H4 (cell line): Measurements from ENCODE around the gene PLD2. TPM values are rescaled to one million over a fixed set of nuclear protein-coding genes. Genes with fewer than 3 reads are reported as not detected.

Experiments
- DNase-seq: peaks from one replicate; pipeline ENCODE4 v3.0.0-alpha.2; 2015; ENCODE audit warnings: low spot score
- total RNA-seq: library from RNA; depleted of rRNA; stranded (reverse); fragments of >200 nt; shearing (Covaris generic); gene quantifications from 2 replicates; pipeline ENCODE4 v1.2.3, GENCODE V29; 2014; rRNA removed

Gene PLD2, protein sequence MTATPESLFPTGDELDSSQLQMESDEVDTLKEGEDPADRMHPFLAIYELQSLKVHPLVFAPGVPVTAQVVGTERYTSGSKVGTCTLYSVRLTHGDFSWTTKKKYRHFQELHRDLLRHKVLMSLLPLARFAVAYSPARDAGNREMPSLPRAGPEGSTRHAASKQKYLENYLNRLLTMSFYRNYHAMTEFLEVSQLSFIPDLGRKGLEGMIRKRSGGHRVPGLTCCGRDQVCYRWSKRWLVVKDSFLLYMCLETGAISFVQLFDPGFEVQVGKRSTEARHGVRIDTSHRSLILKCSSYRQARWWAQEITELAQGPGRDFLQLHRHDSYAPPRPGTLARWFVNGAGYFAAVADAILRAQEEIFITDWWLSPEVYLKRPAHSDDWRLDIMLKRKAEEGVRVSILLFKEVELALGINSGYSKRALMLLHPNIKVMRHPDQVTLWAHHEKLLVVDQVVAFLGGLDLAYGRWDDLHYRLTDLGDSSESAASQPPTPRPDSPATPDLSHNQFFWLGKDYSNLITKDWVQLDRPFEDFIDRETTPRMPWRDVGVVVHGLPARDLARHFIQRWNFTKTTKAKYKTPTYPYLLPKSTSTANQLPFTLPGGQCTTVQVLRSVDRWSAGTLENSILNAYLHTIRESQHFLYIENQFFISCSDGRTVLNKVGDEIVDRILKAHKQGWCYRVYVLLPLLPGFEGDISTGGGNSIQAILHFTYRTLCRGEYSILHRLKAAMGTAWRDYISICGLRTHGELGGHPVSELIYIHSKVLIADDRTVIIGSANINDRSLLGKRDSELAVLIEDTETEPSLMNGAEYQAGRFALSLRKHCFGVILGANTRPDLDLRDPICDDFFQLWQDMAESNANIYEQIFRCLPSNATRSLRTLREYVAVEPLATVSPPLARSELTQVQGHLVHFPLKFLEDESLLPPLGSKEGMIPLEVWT
- 5.0 and 11.7 TPM in 2 replicates for total RNA-seq

DNA sequence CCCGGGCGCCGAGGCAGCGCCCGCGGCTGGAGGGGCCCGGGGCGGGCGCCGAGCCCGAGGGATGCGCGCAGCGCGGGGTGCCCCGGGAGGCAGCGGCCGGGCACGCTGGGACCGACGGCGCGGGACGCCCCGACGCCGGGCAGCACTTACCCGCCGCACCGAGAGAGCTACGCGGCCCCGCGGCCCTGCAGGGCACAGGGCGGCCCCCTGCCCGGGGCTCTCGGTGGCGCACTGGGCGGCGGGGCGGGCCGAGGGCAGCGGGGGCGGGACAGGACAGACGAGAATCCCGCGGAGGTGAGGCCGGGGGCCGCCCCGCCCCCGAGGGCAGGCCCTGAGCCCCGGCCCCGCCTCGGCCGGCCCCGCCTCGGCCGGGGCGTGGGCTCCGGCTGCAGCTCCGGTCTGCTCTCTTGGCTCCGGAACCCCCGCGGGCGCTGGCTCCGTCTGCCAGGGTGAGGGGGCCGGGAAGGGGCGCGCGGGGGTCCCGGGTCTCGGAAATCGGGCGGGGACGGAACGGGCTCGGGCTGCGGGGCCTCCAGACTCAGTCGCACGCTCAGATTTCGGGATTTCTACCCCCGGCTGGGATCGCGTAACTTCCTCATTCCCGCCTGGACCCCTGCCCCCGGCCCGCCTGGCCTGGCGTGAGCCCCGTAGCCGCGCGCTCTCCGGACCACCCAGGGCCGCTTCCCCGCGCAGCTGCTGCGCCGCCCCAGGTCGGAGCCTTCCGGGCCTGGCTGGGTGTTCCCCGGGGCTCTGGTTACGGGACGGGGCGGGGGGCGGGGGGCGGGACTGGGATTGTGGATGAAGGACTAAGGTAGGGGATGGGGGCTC, at the start of gene PLD2:
Gene PLD2, plus strand, starts transcription at position 376 of the 828 bp plus-strand sequence. CDS start 621 bp downstream, outside the sequence.
- DNase-seq: peak; percentile 34

DNA sequence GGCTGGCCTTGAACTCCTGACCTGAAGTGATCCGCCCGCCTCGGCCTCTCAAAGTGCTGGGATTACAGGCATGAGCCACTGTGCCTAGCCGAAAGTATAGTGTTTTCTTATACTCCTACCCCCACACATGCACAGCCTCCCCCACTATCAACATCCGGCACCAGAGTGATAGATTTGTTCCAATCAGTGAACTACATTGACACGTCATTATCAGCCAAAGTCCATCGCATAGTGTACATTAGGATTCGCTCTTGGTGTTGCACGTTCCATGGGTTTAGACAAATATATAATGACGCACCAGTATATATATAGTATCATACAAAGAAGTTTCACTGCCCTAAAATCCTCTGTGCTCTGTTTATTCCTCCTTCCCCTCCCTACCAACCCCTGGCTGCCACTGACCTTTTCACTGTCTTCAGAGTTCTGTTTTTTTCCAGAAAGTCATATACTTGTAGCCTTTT, 47.1 kb upstream of the PLD2 start:
- no peak for DNase-seq

DNA sequence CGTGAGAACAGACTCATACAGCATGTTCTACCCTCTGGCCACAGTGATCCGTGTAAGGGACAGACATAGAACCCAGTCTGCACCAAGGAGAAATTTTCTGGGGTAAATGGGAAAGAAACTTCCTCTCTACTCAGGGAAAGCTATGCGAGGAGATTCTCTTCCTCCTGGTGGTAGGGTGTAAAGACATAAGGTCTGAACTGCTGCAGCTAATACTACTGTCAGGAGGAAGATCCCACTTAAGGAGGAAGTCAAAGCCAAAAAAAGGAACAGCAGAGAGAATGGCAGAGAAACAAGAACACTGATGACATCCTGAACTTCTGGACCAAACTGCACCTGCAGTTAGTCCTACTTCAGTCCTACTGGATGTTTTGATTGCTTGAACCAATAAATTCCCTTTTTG, 42.4 kb upstream of the PLD2 start:
- no peak for DNase-seq

DNA sequence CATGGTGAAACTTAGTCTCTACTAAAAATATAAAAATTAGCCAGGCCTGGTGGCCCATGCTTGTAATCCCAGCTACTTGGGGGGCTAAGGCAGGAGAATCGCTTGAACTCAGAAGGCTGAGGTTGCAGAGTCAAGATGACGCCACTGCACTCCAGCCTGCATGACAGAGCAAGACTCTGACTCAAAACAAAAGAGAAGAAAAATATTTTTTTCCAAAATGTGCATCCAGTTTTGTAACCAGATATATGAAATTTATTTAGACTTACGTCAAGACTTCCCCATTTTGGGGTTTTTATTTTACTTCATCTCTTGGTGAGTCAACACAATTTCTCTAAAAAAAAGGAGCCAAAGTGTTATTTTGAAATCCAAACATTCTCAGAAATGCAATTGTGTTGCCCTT, 40.8 kb upstream of the PLD2 start:
- no peak for DNase-seq

DNA sequence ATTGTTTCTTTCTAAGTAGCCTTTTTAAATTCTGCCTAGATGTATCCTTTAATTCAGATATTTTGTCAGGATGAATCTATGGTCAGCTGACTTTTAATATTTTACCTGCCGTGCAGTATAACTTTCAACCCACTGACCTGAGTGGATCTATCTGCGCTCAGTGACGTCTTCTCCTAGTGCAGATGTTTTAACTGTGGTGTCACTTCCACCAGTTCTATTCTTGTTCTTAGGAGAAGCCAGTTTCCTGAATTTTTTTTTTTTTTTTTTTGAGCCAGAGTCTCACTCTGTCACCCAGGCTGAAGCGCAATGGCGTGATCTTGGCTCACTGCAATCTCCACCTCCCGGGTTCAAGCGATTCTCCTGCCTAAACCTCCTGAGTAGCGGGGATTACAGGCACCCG, 40.2 kb upstream of the PLD2 start:
- no peak for DNase-seq

DNA sequence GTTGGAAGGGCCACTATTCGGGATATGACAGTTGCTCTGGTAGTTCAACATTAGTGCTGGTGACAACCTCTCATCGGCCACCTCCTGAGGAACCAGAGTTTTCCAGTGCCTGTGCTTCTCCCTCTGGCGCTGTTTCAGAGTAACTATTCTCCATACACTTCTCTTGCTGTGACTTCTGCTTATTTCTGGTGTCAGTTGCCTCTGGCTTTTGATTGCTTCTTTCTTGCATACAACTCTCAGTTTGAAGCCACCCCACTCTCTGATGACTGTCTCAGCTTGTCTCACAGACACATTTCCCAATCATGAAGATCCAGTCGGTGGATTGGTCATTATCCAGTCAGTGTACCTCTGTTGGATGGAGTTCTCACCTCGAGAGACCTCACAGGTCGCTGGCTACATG, 38.7 kb upstream of the PLD2 start:
- DNase-seq: no peak

DNA sequence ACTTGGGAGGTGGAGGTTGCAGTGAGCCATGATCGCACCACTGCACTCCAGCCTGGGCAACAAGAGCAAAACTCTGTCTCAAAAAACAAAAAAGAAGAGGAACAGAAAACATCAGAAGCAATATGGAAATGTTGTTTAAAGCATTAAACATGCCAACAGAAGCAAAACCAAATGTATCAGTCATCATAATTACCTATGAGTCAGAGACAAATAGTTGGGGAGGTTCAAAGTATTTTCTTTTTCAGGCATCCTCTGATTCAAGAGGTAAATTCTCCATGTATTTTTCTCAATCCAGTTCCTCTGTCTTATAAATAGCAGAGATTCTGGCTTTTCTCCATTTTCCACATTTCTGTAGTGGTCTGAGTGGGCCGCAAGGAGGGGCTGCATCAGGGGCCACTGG, 37.3 kb upstream of the PLD2 start:
- no peak for DNase-seq

DNA sequence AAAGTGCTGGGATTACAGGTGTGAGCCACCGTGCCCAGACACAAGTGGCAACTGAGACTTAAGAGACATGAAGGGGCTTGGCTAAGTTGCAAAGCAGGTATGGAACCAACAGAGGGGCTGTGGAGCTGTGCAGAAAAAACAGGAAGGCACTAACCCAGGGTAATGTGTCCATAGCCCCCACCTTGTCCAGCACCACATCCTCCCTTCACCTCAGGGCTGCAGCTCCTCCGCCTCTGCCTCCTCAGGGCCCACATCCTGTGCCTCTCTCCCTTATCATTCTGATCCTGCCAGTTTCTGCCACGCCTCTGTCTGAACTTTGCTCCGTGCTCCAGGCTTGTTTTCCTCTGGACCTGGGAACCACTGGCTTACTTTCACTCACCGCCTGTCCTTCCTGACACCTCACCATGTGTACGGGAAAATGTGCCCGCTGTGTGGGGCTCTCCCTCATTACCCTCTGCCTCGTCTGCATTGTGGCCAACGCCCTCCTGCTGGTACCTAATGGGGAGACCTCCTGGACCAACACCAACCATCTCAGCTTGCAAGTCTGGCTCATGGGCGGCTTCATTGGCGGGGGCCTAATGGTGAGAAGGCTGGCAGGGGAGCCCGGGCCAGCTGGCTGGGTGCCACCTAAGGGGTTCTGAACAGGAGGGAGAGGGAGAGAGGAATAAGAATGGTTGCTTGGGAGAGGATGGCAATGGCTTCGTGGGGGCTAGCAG, 35.3 kb upstream of the PLD2 start, which contains the start of gene TM4SF5:
Gene TM4SF5, plus strand, starts transcription at position 368 of the 716 bp plus-strand sequence. Its CDS starts 37 bp downstream, at position 405.
- no peak for DNase-seq

DNA sequence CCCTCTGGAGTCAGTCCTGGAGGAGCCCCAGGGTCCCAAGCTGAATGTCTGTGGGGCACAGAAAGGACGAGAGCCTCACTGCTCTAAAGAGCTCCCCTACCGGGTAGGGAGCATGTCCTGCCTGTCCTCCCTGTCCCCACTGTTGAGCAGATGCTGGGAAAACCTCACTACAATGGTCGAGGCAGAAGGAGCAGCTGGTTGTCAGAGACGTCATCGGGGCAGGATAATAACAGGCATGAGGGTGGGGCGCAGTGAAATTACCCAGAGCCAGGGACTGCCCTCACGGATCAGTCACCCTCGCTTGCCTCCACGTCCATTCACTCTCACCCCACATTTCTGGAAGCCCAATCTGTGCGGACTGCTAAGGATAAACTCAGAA, 34.7 kb upstream of the PLD2 start:
- DNase-seq: no peak

DNA sequence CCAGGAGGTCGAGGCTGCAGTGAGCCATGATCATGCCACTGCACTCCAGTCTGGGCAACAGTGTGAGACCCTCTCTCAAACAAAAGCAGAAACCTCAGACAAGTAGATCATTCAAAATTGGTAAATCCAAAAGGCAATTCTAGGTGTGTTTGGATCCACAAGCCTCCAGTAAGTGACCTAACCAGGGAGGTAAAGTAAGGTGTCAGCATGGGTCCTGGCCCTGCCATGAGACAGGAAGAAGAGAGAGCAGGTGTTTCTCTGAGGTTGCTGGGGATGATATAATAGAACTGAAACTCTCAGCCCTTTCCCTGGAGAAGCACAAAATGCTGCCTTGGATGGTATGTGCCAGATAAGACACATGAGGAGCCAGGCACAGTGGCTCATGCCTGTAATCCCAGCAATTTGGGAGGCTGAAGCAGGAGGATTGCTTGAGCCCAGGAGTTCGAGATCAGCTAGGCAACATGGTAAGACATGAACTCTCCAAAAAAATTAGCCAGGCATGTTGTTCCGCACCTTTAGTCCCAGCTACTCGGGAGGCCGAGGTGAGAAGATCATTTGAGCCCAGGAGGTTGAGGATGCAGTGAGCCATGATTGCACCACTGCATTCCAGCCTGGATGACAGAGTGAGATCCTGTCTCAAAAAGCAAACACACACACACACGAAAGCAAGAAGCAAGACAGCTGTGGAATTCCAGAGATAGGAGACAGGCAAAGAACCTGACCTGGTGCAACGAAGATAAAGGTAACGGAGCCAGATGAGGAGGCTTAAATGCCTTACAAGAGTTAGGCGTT, 28.8 kb upstream of the PLD2 start:
- no peak for DNase-seq

DNA sequence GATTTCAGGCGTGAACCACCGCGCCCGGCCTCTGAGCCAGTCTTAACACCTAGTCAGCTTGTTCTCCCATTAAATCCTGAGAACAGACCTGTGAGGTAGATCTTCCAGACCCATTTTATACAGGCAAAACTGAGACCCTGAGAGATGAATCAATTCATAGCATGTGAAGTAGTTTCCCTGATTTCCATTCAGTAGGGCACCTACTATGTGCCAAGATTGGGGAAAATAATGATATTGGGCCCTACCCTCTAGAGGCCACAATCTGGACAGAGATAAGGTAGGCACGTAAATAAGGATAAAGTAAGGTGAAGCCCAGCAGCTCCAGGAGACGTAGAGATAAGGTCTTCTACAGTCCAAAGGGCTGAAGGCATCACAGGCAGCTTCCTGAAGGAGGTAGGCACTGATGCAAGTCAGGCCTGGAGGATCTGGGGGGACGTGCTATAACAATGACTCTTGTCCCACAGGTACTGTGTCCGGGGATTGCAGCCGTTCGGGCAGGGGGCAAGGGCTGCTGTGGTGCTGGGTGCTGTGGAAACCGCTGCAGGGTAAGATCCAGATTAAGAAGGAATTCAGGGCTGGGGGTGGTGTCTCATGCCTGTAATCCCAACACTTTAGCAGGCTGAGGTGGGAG, 26.5 kb upstream of the PLD2 start:
- no peak for DNase-seq

DNA sequence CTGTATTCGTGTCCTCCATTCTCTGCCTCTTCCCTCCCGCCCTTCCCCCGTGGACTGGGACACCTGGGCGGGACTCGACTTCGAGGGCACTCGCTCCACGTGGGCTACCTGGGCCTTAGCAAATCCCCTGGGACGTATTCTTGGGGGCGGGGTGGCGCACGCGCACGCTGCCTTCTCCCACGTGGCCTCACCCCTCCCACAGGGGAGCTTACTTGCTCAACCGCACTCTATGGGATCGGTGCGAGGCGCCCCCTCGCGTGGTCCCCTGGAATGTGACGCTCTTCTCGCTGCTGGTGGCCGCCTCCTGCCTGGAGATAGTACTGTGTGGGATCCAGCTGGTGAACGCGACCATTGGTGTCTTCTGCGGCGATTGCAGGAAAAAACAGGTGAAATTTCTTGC, 24.3 kb upstream of the PLD2 start:
- DNase-seq: no peak

DNA sequence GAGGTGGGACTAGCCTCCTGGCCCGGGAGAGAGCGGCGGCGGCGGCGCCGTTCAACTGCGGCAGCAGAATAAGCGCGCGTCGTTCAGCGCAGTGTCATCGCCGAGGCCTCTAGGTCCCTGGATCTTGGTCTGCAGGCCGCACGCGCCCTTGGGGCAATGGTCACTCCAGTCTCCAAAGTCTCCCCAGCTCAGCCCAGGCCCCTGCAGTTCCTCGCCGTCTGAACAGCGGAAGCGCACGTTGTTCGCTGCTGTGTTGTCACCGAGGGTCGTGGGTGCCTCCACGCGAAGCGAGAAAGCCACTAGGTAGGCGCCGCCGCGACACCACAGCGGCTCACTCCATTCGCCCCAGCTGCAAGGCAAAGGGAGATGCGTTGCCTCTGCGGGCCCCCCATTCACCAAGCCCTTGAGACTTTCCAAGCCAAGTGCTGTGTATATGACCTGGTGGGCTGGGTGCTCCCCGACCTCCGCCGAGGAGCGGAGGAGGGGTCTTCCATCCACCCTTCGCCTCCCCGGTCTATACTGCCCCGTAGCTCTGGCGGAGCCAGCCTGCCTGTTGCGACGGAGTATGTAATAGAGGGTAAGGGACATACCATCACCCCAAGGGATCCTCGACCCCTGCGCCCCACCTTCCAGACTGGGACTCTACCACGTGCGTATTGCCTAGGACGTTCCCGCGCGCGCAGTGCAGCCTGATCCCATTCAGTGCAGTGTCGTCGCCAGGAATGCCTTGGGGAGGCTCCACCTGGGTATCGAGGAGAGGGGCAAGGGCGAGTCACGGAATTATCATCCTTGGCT, 21.4 kb upstream of the PLD2 start:
- DNase-seq: no peak

DNA sequence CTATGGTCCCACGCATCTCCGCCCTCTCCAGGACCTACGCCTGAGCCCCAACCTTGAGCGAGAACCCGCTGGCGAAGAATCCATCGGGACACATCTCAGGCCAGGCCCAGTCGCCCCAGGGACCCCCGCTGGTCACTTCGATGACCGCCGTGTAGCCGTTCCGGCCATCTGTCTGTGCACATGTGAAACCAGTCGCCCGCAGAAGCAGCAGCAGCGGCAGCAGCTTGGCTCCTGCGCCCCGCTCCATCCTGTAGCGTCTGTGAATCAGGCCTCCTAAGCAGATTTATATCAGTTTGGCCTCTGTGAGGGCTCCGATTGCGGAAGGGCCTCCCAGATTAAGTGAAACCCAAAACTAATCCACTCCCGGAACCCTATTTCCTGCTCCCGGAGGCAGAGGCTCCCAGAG, 20.8 kb upstream of the PLD2 start, which contains the start of gene VMO1:
Gene VMO1, minus strand, starts transcription at position 259 of the 406 bp plus-strand sequence. Its CDS starts 12 bp downstream, at position 247.
- no peak for DNase-seq

DNA sequence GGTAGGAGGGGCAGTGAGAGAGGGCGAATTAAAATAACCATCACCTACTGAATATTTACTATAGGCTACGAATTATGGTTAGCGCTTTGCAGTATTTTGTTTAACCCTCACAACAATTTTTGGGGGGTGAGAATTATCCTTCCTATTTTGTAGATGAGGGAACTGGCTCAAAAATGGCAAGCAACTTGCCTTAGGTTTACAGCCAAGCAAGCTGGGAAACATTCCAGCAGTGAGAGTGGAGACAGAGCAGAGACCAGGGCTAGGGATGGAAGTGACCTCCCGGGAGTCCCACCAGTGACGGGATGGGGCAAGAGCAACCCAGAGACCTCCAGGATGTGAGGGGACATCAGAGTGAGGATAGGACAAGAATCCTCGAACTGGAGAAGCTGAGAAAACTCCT, 20.4 kb upstream of the PLD2 start:
- no peak for DNase-seq

DNA sequence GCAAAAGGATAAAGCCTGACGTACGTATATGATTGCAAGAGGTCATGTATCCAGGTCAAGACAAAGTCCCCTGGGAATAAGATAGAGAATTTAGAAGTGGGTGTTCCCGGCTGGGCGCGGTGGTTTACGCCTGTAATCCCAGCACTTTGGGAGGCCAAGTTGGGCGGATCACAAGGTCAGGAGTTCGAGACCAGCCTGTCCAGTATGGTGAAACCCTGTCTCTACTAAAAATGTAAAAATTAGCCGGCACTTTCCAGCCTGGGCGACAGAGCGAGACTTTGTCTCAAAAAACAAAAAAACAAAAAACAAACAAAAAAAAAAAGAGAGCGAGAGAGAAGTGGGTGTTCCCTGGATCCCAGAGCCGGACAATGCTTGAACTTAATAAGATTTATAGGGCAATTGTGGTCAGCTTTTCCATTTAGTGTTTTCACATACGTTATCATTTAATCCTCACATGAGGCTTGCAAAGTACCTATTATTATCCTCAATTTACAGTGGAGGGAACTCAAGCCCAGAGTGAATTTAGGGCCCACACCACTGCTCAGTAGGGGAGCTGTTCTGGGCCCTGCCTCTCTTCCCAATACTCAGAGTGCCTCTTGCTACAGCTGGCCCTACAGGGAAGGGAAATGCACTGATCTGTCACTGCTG, 18.7 kb upstream of the PLD2 start:
- no peak for DNase-seq

DNA sequence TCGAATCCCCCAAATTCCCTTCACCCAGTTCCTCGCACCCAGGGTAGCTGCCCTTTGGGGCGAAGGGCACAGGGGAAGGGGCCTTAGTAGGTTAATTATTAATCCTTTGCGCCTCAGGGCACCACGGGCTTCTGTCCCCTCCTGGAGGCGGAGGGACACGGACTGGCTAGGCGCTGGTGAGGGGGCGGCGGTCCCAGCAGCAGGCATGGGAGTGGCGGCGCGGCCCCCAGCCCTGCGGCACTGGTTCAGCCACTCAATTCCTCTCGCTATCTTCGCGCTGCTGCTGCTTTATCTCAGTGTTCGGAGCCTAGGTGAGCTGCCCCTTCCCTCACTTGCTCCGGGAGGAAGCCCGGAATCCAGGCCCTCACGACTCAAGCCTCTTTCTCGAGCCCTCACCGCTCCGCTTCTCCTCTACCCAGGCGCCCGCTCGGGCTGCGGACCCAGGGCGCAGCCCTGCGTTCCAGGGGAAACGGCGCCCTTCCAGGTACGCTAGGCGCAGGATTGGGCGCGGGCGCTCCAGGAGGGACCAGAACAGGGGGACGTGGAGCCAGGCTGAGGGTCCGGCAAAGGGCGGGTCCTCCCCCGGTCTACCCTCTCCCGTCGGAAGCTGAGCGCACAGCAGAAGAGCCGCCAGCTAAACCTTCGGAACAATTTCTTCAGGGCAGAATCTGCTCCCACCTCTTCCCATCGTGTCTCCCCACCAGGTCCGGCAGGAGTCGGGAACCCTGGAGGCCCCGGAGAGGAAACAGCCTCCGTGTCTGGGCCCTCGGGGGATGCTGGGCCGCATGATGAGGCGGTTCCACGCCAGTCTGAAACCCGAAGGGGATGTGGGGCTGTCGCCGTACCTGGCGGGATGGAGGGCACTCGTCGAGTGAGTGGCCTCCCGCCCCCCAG, 17.9 kb upstream of the PLD2 start, which contains the start of gene GLTPD2:
Gene GLTPD2, plus strand, starts transcription at position 158 of the 894 bp plus-strand sequence. Its CDS starts 48 bp downstream, at position 206.
- no peak for DNase-seq
